ENCODE results near the gene FAM216B. TPM values are rescaled to one million over a fixed set of nuclear protein-coding genes. Genes with fewer than 3 reads are reported as not detected.

FAM216B gene
- total RNA-seq, 2 donors from 2014 or later, result not detected

GRCh38 chr13:42753697-42754096 lies 27.7 kb upstream of the FAM216B start:
- no peak overlapping the region for H3K4me3 ChIP-seq (ENCODE audit: low read length)
- Mint-ChIP-seq H3K36me3 (ENCODE audit: low read depth) (no peaks in the 10 kb centered on the region), H3K27me3 (ENCODE audit: insufficient read depth) (no peaks in the 10 kb centered on the region), H3K9me3 (peaks cover 2% of the 10 kb centered on the region), H3K27ac (no peak overlapping the region), H3K4me1 (peaks cover 3% of the 10 kb centered on the region), H3K4me3 (no peak overlapping the region)
- 80 to 83% methylated on average over 1 to 5 of the region's 5 CpGs for WGBS, 2 experiments (ENCODE audit: insufficient coverage in 1 of 2, insufficient read length in 1 of 2)
- H3K27me3 ChIP-seq (ENCODE audit: control insufficient read depth, insufficient read depth, low read length, poor library complexity, severe bottlenecking), result no peaks in the 10 kb centered on the region
- no peak overlapping the region for H3K9ac ChIP-seq (ENCODE audit: extremely low read depth, low read length, poor library complexity, severe bottlenecking)
- TF ChIP-seq CTCF (conservative IDR thresholded peaks at IDR 0.05), result no peak
- no peak for DNase-seq
- no peaks in the 10 kb centered on the region for H3K4me1 ChIP-seq (ENCODE audit: control insufficient read depth, insufficient read depth, low read length)
- no peak overlapping the region for H3K27ac ChIP-seq (ENCODE audit: low read depth, low read length)
- no peaks in the 10 kb centered on the region for H3K9me3 ChIP-seq (ENCODE audit: control insufficient read depth, low read length)
- no peaks in the 10 kb centered on the region for H3K36me3 ChIP-seq (ENCODE audit: control insufficient read depth, insufficient read depth, low read length)

- Histone ChIP-seq H3K9me3 (ENCODE audit: control insufficient read depth, low read length) (no peaks in the 10 kb centered on the region), H3K4me1 (ENCODE audit: control insufficient read depth, insufficient read depth, low read length) (no peaks in the 10 kb centered on the region), H3K27me3 (ENCODE audit: control insufficient read depth, insufficient read depth, low read length, poor library complexity, severe bottlenecking) (no peaks in the 10 kb centered on the region), H3K27ac (ENCODE audit: low read depth, low read length) (no peak overlapping the region), H3K4me3 (ENCODE audit: low read length) (no peak overlapping the region), H3K9ac (ENCODE audit: extremely low read depth, low read length, poor library complexity, severe bottlenecking) (no peak overlapping the region), H3K36me3 (ENCODE audit: control insufficient read depth, insufficient read depth, low read length) (no peaks in the 10 kb centered on the region)
- peaks cover 3% of the 10 kb centered on the region for H3K4me1 Mint-ChIP-seq
- 95 to 100% methylated on average over 1 of the region's 1 CpG for WGBS, 2 experiments (ENCODE audit: insufficient coverage in 1 of 2, insufficient read length in 1 of 2)
- H3K9me3 Mint-ChIP-seq, result peaks cover 2% of the 10 kb centered on the region
- no peak overlapping the region for H3K4me3 Mint-ChIP-seq
- TF ChIP-seq CTCF (conservative IDR thresholded peaks at IDR 0.05), result no peak
- H3K27me3 Mint-ChIP-seq (ENCODE audit: insufficient read depth), result no peaks in the 10 kb centered on the region
- DNase-seq, result no peak
- no peaks in the 10 kb centered on the region for H3K36me3 Mint-ChIP-seq (ENCODE audit: low read depth)
- no peak overlapping the region for H3K27ac Mint-ChIP-seq
These were observed 26.4 kb upstream of the FAM216B start for GRCh38 chr13:42754801-42755510.

- H3K4me3 Mint-ChIP-seq, result no peak overlapping the region
These were observed 23.5 kb upstream of the FAM216B start for GRCh38 chr13:42757678-42758420.

More at GRCh38 chr13:42757678-42758420, 23.5 kb upstream of the FAM216B start:
- Histone ChIP-seq H3K36me3 (ENCODE audit: control insufficient read depth, insufficient read depth, low read length) (no peaks in the 10 kb centered on the region), H3K4me3 (ENCODE audit: low read length) (no peak overlapping the region), H3K27me3 (ENCODE audit: control insufficient read depth, insufficient read depth, low read length, poor library complexity, severe bottlenecking) (no peaks in the 10 kb centered on the region), H3K9ac (ENCODE audit: extremely low read depth, low read length, poor library complexity, severe bottlenecking) (no peak overlapping the region), H3K9me3 (ENCODE audit: control insufficient read depth, low read length) (no peaks in the 10 kb centered on the region), H3K4me1 (ENCODE audit: control insufficient read depth, insufficient read depth, low read length) (no peaks in the 10 kb centered on the region), H3K27ac (ENCODE audit: low read depth, low read length) (no peak overlapping the region)
- Mint-ChIP-seq H3K27ac (no peak overlapping the region), H3K4me1 (peaks cover 3% of the 10 kb centered on the region), H3K36me3 (ENCODE audit: low read depth) (no peaks in the 10 kb centered on the region), H3K27me3 (ENCODE audit: insufficient read depth) (no peaks in the 10 kb centered on the region), H3K9me3 (peaks cover 2% of the 10 kb centered on the region)
- DNase-seq, result no peak
- no peak for TF ChIP-seq CTCF (conservative IDR thresholded peaks at IDR 0.05)
- WGBS, 2 experiments (ENCODE audit: insufficient coverage in 1 of 2, insufficient read length in 1 of 2), result 85 to 88% methylated on average over 2 of the region's 2 CpGs
